Skeletal muscle tissue (tissue), 4 donors: ENCODE results near the gene TRPC4AP. TPM values are rescaled to one million over a fixed set of nuclear protein-coding genes. Genes with fewer than 3 reads are reported as not detected.

ENCODE experiments used
- H3K27ac ChIP-seq: one replicate; pipeline ENCODE4 v1.7.0; 2013; ENCODE audit warnings: mild to moderate bottlenecking, low read depth, low read length, inconsistent platforms
- H3K27me3 ChIP-seq, 3 donors: one replicate each; pipeline ENCODE4 v1.7.0; 2013; ENCODE audit warnings: low read length in 3 of 3; ENCODE audit not compliant: control insufficient read depth in 3 of 3, insufficient read depth in 3 of 3
- H3K36me3 ChIP-seq, 3 donors: one replicate each; pipeline ENCODE4 v1.7.0; 2013; ENCODE audit warnings: low read length in 3 of 3; ENCODE audit not compliant: control insufficient read depth in 3 of 3, insufficient read depth in 3 of 3
- H3K4me1 ChIP-seq, 3 donors: one replicate each; pipeline ENCODE4 v1.7.0; 2013; ENCODE audit warnings: low read length in 3 of 3, mild to moderate bottlenecking in 3 of 3; ENCODE audit not compliant: control insufficient read depth in 3 of 3, insufficient read depth in 3 of 3
- H3K4me3 ChIP-seq, 3 donors: one replicate each; pipeline ENCODE4 v1.7.0; 2013; ENCODE audit warnings: low read length in 3 of 3
- H3K9ac ChIP-seq, 3 donors: one replicate each; pipeline ENCODE4 v1.7.0; 2013; ENCODE audit warnings: low read length in 3 of 3, mild to moderate bottlenecking in 3 of 3, moderate library complexity in 2 of 3, low read depth in 1 of 3
- H3K9me3 ChIP-seq, 3 donors: one replicate each; pipeline ENCODE4 v1.7.0; 2013; ENCODE audit warnings: low read length in 3 of 3; ENCODE audit not compliant: control insufficient read depth in 3 of 3
- total RNA-seq: library from RNA; depleted of rRNA; stranded (reverse); fragments of >200 nt; gene quantifications from one replicate; pipeline ENCODE4 v1.2.3, GENCODE V29; 2014
- donor health status: Osteomylitis.

TRPC4AP gene
- total RNA-seq, 1 donor from 2014 or later, result 49.6 TPM

- Histone ChIP-seq H3K4me1 (peaks cover 36 to 48% (median 46%) of the 10 kb centered on the region in 3 donors), H3K4me3 (no peak overlapping the region), H3K27me3 (no peaks in the 10 kb centered on the region), H3K36me3 (peaks cover 53 to 62% (median 55%) of the 10 kb centered on the region in 3 donors), H3K9ac (no peak overlapping the region), H3K27ac (no peak overlapping the region), H3K9me3 (no peaks in the 10 kb centered on the region)
Measured at GRCh38 chr20:35011589-35012226, 80.9 kb downstream of the TRPC4AP start.

- Histone ChIP-seq H3K9me3 (no peaks in the 10 kb centered on the region), H3K9ac (no peak overlapping the region), H3K36me3 (peaks cover 64 to 74% (median 66%) of the 10 kb centered on the region in 3 donors), H3K27me3 (no peaks in the 10 kb centered on the region), H3K4me3 (no peak overlapping the region), H3K27ac (no peak overlapping the region), H3K4me1 (peaks cover 29 to 42% (median 39%) of the 10 kb centered on the region in 3 donors)
Measured at GRCh38 chr20:35010405-35011192, 82.0 kb downstream of the TRPC4AP start.

- Histone ChIP-seq H3K4me1 (peaks cover 25 to 40% (median 36%) of the 10 kb centered on the region in 3 donors), H3K27me3 (no peaks in the 10 kb centered on the region), H3K4me3 (no peak overlapping the region), H3K27ac (no peak overlapping the region), H3K9me3 (no peaks in the 10 kb centered on the region), H3K36me3 (peaks cover 70 to 81% (median 74%) of the 10 kb centered on the region in 3 donors), H3K9ac (no peak overlapping the region)
Measured at GRCh38 chr20:35009665-35010328, 82.8 kb downstream of the TRPC4AP start.

- Histone ChIP-seq H3K4me3 (no peak overlapping the region), H3K27ac (peak overlapping the region; percentile 21), H3K27me3 (no peaks in the 10 kb centered on the region), H3K36me3 (peaks cover 75 to 85% (median 80%) of the 10 kb centered on the region in 3 donors), H3K9ac (peak overlapping the region in 1 of 3 donors; percentile 66), H3K9me3 (no peaks in the 10 kb centered on the region), H3K4me1 (peaks cover 20 to 36% (median 34%) of the 10 kb centered on the region in 3 donors)
Measured at GRCh38 chr20:35008411-35009342, 83.9 kb downstream of the TRPC4AP start.

GRCh38 chr20:35007891-35008290 lies 84.7 kb downstream of the TRPC4AP start:
- peaks cover 19 to 34% (median 32%) of the 10 kb centered on the region in 3 donors for H3K4me1 ChIP-seq
- peaks cover 78 to 85% (median 81%) of the 10 kb centered on the region in 3 donors for H3K36me3 ChIP-seq
- H3K27ac ChIP-seq, result no peak overlapping the region
- H3K27me3 ChIP-seq, result no peaks in the 10 kb centered on the region
- no peak overlapping the region for H3K9ac ChIP-seq
- H3K9me3 ChIP-seq, result no peaks in the 10 kb centered on the region
- no peak overlapping the region for H3K4me3 ChIP-seq

GRCh38 chr20:35007413-35007812 lies 85.2 kb downstream of the TRPC4AP start:
- H3K27me3 ChIP-seq, result no peaks in the 10 kb centered on the region
- H3K27ac ChIP-seq, result no peak overlapping the region
- H3K9ac ChIP-seq, result no peak overlapping the region
- H3K36me3 ChIP-seq, result peaks cover 78 to 85% (median 81%) of the 10 kb centered on the region in 3 donors
- H3K4me1 ChIP-seq, result peaks cover 15 to 32% (median 29%) of the 10 kb centered on the region in 3 donors
- H3K4me3 ChIP-seq, result no peak overlapping the region
- H3K9me3 ChIP-seq, result no peaks in the 10 kb centered on the region

GRCh38 chr20:35006531-35006971 lies 86.1 kb downstream of the TRPC4AP start:
- Histone ChIP-seq H3K4me1 (peaks cover 9 to 30% (median 24%) of the 10 kb centered on the region in 3 donors), H3K27ac (no peak overlapping the region), H3K4me3 (no peak overlapping the region), H3K9me3 (no peaks in the 10 kb centered on the region), H3K9ac (peak overlapping the region in 1 of 3 donors; percentile 33), H3K36me3 (peaks cover 80 to 86% (median 80%) of the 10 kb centered on the region in 3 donors), H3K27me3 (no peaks in the 10 kb centered on the region)

- Histone ChIP-seq H3K9ac (no peak overlapping the region), H3K27ac (no peak overlapping the region)
Measured at GRCh38 chr20:35006009-35006408, 86.6 kb downstream of the TRPC4AP start.

GRCh38 chr20:35005463-35005961 lies 87.1 kb downstream of the TRPC4AP start:
- Histone ChIP-seq H3K36me3 (peaks cover 85 to 95% (median 88%) of the 10 kb centered on the region in 3 donors), H3K4me3 (no peak overlapping the region)

More at GRCh38 chr20:35006009-35006408, 86.6 kb downstream of the TRPC4AP start:
- Histone ChIP-seq H3K27me3 (no peaks in the 10 kb centered on the region), H3K9me3 (no peaks in the 10 kb centered on the region), H3K4me3 (no peak overlapping the region), H3K4me1 (peaks cover 8 to 29% (median 23%) of the 10 kb centered on the region in 3 donors), H3K36me3 (peaks cover 80 to 90% (median 83%) of the 10 kb centered on the region in 3 donors)

More at GRCh38 chr20:35005463-35005961, 87.1 kb downstream of the TRPC4AP start:
- Histone ChIP-seq H3K27ac (no peak overlapping the region), H3K27me3 (no peaks in the 10 kb centered on the region), H3K9me3 (no peaks in the 10 kb centered on the region), H3K4me1 (peaks cover 8 to 29% (median 23%) of the 10 kb centered on the region in 3 donors), H3K9ac (peak overlapping the region in 1 of 3 donors; percentile 16)
